HK-2 (cell line): ENCODE measurements around the gene TBC1D5.
"Not testable (repeated sequence)": the region's sequence is repeated elsewhere in the genome, so short reads cannot be mapped to it uniquely, and the experiment has no call there.

ENCODE experiments used
- DNase-seq: peaks from one replicate; pipeline ENCODE4 v3.0.0-alpha.2; 2018; ENCODE audit not compliant: unreplicated experiment

TBC1D5 gene

GRCh38 chr3:17747890-17748247, 5.4 kb upstream of the TBC1D5 start:
- DNase-seq: no peak

- DNase-seq: no peak
Measured at GRCh38 chr3:17747174-17747889, 4.9 kb upstream of the TBC1D5 start.

GRCh38 chr3:17745894-17746293, 3.5 kb upstream of the TBC1D5 start:
- no peak for DNase-seq

GRCh38 chr3:17745301-17745700, 2.9 kb upstream of the TBC1D5 start:
- DNase-seq: no peak

GRCh38 chr3:17744693-17745092, 2.3 kb upstream of the TBC1D5 start:
- no peak for DNase-seq

- no peak for DNase-seq
Measured at GRCh38 chr3:17743658-17743995, 1.2 kb upstream of the TBC1D5 start.

GRCh38 chr3:17742880-17743657, 638 bp upstream of the TBC1D5 start:
- DNase-seq: no peak

GRCh38 chr3:17741621-17742101, 770 bp downstream of the TBC1D5 start:
- DNase-seq: no peak

GRCh38 chr3:17740721-17741141, 1.7 kb downstream of the TBC1D5 start:
- peak; percentile 6 for DNase-seq

- DNase-seq: no peak
Measured at GRCh38 chr3:17738921-17739320, 3.5 kb downstream of the TBC1D5 start.

GRCh38 chr3:17738219-17738618, 4.2 kb downstream of the TBC1D5 start:
- DNase-seq: no peak

GRCh38 chr3:17737591-17737990, 4.8 kb downstream of the TBC1D5 start:
- DNase-seq: no peak

- DNase-seq: not testable (repeated sequence)
Measured at GRCh38 chr3:17735362-17735761, 7.1 kb downstream of the TBC1D5 start.

- no peak for DNase-seq
Measured at GRCh38 chr3:17733768-17734167, 8.7 kb downstream of the TBC1D5 start.

GRCh38 chr3:17733215-17733614, 9.2 kb downstream of the TBC1D5 start:
- DNase-seq: no peak

GRCh38 chr3:17730318-17730967, 12.0 kb downstream of the TBC1D5 start:
- DNase-seq: no peak

GRCh38 chr3:17726313-17726712, 16.1 kb downstream of the TBC1D5 start:
- DNase-seq: no peak

- not testable (repeated sequence) for DNase-seq
Measured at GRCh38 chr3:17725844-17726243, 16.6 kb downstream of the TBC1D5 start.

- DNase-seq: no peak
Measured at GRCh38 chr3:17724948-17725347, 17.5 kb downstream of the TBC1D5 start.

GRCh38 chr3:17724122-17724521, 18.3 kb downstream of the TBC1D5 start:
- no peak for DNase-seq

- no peak for DNase-seq
Measured at GRCh38 chr3:17717411-17717810, 25.0 kb downstream of the TBC1D5 start.

GRCh38 chr3:17714473-17714872, 28.0 kb downstream of the TBC1D5 start:
- DNase-seq: no peak
